Muscle layer of duodenum (tissue), 2 donors: ENCODE data around the gene ZNF438.

Experiments
- H3K27ac ChIP-seq: one replicate; pipeline ENCODE4 v1.7.0; 2013; ENCODE audit warnings: mild to moderate bottlenecking, low read length
- H3K27me3 ChIP-seq: one replicate; pipeline ENCODE4 v1.7.0; 2013; ENCODE audit warnings: low read depth, mild to moderate bottlenecking, control low read depth, low read length
- H3K36me3 ChIP-seq, 2 donors: one replicate each; pipeline ENCODE4 v1.7.0; 2013; ENCODE audit warnings: low read length in 2 of 2, control low read depth in 1 of 2, mild to moderate bottlenecking in 1 of 2; ENCODE audit not compliant: insufficient read depth in 2 of 2, control insufficient read depth in 1 of 2
- H3K4me1 ChIP-seq, 2 donors: one replicate each; pipeline ENCODE4 v1.7.0; 2013; ENCODE audit warnings: low read length in 2 of 2, mild to moderate bottlenecking in 2 of 2, control low read depth in 1 of 2, moderate library complexity in 1 of 2; ENCODE audit not compliant: insufficient read depth in 2 of 2, control insufficient read depth in 1 of 2
- H3K4me3 ChIP-seq, 2 donors: one replicate each; pipeline ENCODE4 v1.7.0; 2013; ENCODE audit warnings: low read length in 2 of 2, low read depth in 1 of 2, mild to moderate bottlenecking in 1 of 2
- H3K9me3 ChIP-seq, 2 donors: one replicate each; pipeline ENCODE4 v1.7.0; 2013; ENCODE audit warnings: low read length in 2 of 2, control low read depth in 1 of 2, mild to moderate bottlenecking in 1 of 2; ENCODE audit not compliant: control insufficient read depth in 1 of 2
- donor health status: healthy.

Gene ZNF438

GRCh38 chr10:30840395-30841050 is 191.1 kb downstream of the ZNF438 start:
- H3K4me1 ChIP-seq: no peaks in the 10 kb centered on the region
- no peak overlapping the region for H3K4me3 ChIP-seq
- peaks cover 3 to 7% of the 10 kb centered on the region in 2 donors for H3K36me3 ChIP-seq
- H3K9me3 ChIP-seq: no peaks in the 10 kb centered on the region
- H3K27me3 ChIP-seq: no peaks in the 10 kb centered on the region
- no peak overlapping the region for H3K27ac ChIP-seq

GRCh38 chr10:30839652-30840051 is 192.0 kb downstream of the ZNF438 start:
- Histone ChIP-seq H3K27ac (no peak overlapping the region), H3K36me3 (peaks cover 0 to under 1% of the 10 kb centered on the region in 2 donors)

GRCh38 chr10:30836406-30836805 is 195.3 kb downstream of the ZNF438 start:
- Histone ChIP-seq H3K27ac (no peak overlapping the region), H3K9me3 (no peaks in the 10 kb centered on the region), H3K4me3 (no peak overlapping the region), H3K27me3 (no peaks in the 10 kb centered on the region), H3K36me3 (no peaks in the 10 kb centered on the region), H3K4me1 (peaks cover 0 to 4% of the 10 kb centered on the region in 2 donors)

More at GRCh38 chr10:30839652-30840051, 192.0 kb downstream of the ZNF438 start:
- no peaks in the 10 kb centered on the region for H3K4me1 ChIP-seq
- H3K9me3 ChIP-seq: no peaks in the 10 kb centered on the region
- H3K4me3 ChIP-seq: no peak overlapping the region
- no peaks in the 10 kb centered on the region for H3K27me3 ChIP-seq

- Histone ChIP-seq H3K36me3 (no peaks in the 10 kb centered on the region), H3K27ac (no peak overlapping the region)
These were observed 196.5 kb downstream of the ZNF438 start for GRCh38 chr10:30835146-30835545.

GRCh38 chr10:30834651-30835050 is 197.0 kb downstream of the ZNF438 start:
- Histone ChIP-seq H3K4me3 (no peak overlapping the region), H3K4me1 (peaks cover 0 to 9% of the 10 kb centered on the region in 2 donors), H3K27ac (no peak overlapping the region), H3K27me3 (no peaks in the 10 kb centered on the region), H3K36me3 (no peaks in the 10 kb centered on the region), H3K9me3 (no peaks in the 10 kb centered on the region)

More at GRCh38 chr10:30835146-30835545, 196.5 kb downstream of the ZNF438 start:
- no peaks in the 10 kb centered on the region for H3K9me3 ChIP-seq
- H3K27me3 ChIP-seq: no peaks in the 10 kb centered on the region
- peaks cover 0 to 4% of the 10 kb centered on the region in 2 donors for H3K4me1 ChIP-seq
- no peak overlapping the region for H3K4me3 ChIP-seq

- Histone ChIP-seq H3K4me3 (no peak overlapping the region), H3K27ac (no peak overlapping the region), H3K36me3 (no peaks in the 10 kb centered on the region), H3K4me1 (peaks cover 0 to 14% of the 10 kb centered on the region in 2 donors), H3K27me3 (no peaks in the 10 kb centered on the region), H3K9me3 (no peaks in the 10 kb centered on the region)
These were observed 197.5 kb downstream of the ZNF438 start for GRCh38 chr10:30834153-30834552.

- Histone ChIP-seq H3K36me3 (no peaks in the 10 kb centered on the region), H3K4me1 (peaks cover 0 to 14% of the 10 kb centered on the region in 2 donors), H3K27me3 (no peaks in the 10 kb centered on the region), H3K27ac (no peak overlapping the region), H3K9me3 (no peaks in the 10 kb centered on the region), H3K4me3 (no peak overlapping the region)
These were observed 198.1 kb downstream of the ZNF438 start for GRCh38 chr10:30833628-30833970.

- Histone ChIP-seq H3K27ac (no peak overlapping the region), H3K9me3 (no peaks in the 10 kb centered on the region), H3K36me3 (no peaks in the 10 kb centered on the region)
These were observed 198.7 kb downstream of the ZNF438 start for GRCh38 chr10:30832749-30833627.

GRCh38 chr10:30832001-30832748 is 199.5 kb downstream of the ZNF438 start:
- Histone ChIP-seq H3K36me3 (no peaks in the 10 kb centered on the region), H3K27me3 (no peaks in the 10 kb centered on the region), H3K27ac (no peak overlapping the region), H3K4me3 (no peak overlapping the region), H3K4me1 (peaks cover 0 to 17% of the 10 kb centered on the region in 2 donors), H3K9me3 (no peaks in the 10 kb centered on the region)

More at GRCh38 chr10:30832749-30833627, 198.7 kb downstream of the ZNF438 start:
- Histone ChIP-seq H3K27me3 (no peaks in the 10 kb centered on the region), H3K4me3 (no peak overlapping the region), H3K4me1 (peaks cover 0 to 14% of the 10 kb centered on the region in 2 donors)

- Histone ChIP-seq H3K27me3 (no peaks in the 10 kb centered on the region), H3K4me1 (peaks cover 0 to 17% of the 10 kb centered on the region in 2 donors), H3K36me3 (no peaks in the 10 kb centered on the region), H3K27ac (no peak overlapping the region), H3K4me3 (no peak overlapping the region), H3K9me3 (no peaks in the 10 kb centered on the region)
These were observed 200.2 kb downstream of the ZNF438 start for GRCh38 chr10:30831426-30831825.
